Activated T-cell treated with anti-CD3 and anti-CD28 coated beads, Interleukin-2, amount 50 U/mL, for 1 hour (primary cell): Measurements from ENCODE around the gene CACNG4.
"Not testable (repeated sequence)": the region's sequence is repeated elsewhere in the genome, so short reads cannot be mapped to it uniquely, and the experiment has no call there.

Source experiments
- DNase-seq: peaks from one replicate; pipeline ENCODE4 v3.0.0-alpha.2; 2020

CACNG4 gene

GRCh38 chr17:66964930-66965800 lies 658 bp downstream of the CACNG4 start:
- DNase-seq: no peak

- no peak for DNase-seq
Observed at GRCh38 chr17:66965801-66966262, 1.3 kb downstream of the CACNG4 start.

- no peak for DNase-seq
Observed at GRCh38 chr17:66966298-66966697, 1.8 kb downstream of the CACNG4 start.

GRCh38 chr17:66966704-66967418 lies 2.4 kb downstream of the CACNG4 start:
- no peak for DNase-seq

- DNase-seq: no peak
Observed at GRCh38 chr17:66967837-66968543, 3.5 kb downstream of the CACNG4 start.

GRCh38 chr17:66968916-66969315 lies 4.4 kb downstream of the CACNG4 start:
- DNase-seq: no peak

GRCh38 chr17:66970140-66970539 lies 5.6 kb downstream of the CACNG4 start:
- DNase-seq: no peak

- no peak for DNase-seq
Observed at GRCh38 chr17:66970797-66971196, 6.3 kb downstream of the CACNG4 start.

- no peak for DNase-seq
Observed at GRCh38 chr17:66971264-66971663, 6.8 kb downstream of the CACNG4 start.

GRCh38 chr17:66971730-66972441 lies 7.4 kb downstream of the CACNG4 start:
- DNase-seq: no peak

GRCh38 chr17:66972442-66972830 lies 7.9 kb downstream of the CACNG4 start:
- DNase-seq: not testable (repeated sequence)

- no peak for DNase-seq
Observed at GRCh38 chr17:66975188-66975587, 10.7 kb downstream of the CACNG4 start.

- no peak for DNase-seq
Observed at GRCh38 chr17:66975614-66976378, 11.3 kb downstream of the CACNG4 start.

GRCh38 chr17:66976379-66976663 lies 11.8 kb downstream of the CACNG4 start:
- DNase-seq: no peak

GRCh38 chr17:66976781-66977201 lies 12.3 kb downstream of the CACNG4 start:
- no peak for DNase-seq

GRCh38 chr17:66978514-66979061 lies 14.1 kb downstream of the CACNG4 start:
- no peak for DNase-seq

- no peak for DNase-seq
Observed at GRCh38 chr17:66980896-66981295, 16.4 kb downstream of the CACNG4 start.

GRCh38 chr17:66981983-66982508 lies 17.5 kb downstream of the CACNG4 start:
- DNase-seq: no peak

GRCh38 chr17:66983414-66984021 lies 19.0 kb downstream of the CACNG4 start:
- DNase-seq: no peak

- no peak for DNase-seq
Observed at GRCh38 chr17:66984730-66985129, 20.2 kb downstream of the CACNG4 start.
